OCI-LY1 (cell line): ENCODE data around the gene LHFPL2.

Experiments used
- CTCF ChIP-seq: fragments of 200-600 bp; sonication (generic), shearing (Covaris generic); IDR thresholded peaks from 2 replicates; pipeline ENCODE4 v1.5.1; 2017; ENCODE audit warnings: mild to moderate bottlenecking, antibody characterized with exemption, low read length, moderate library complexity, mixed read lengths
- EZH2 ChIP-seq: fragments of 200-600 bp; sonication (generic), shearing (Covaris generic); IDR thresholded peaks from 2 replicates; pipeline ENCODE4 v1.8.0; 2017; ENCODE audit warnings: borderline replicate concordance, mixed run types, mild to moderate bottlenecking, antibody characterized with exemption, low read length, moderate library complexity, mixed read lengths

- TF ChIP-seq EZH2 (no peak), CTCF (no peak)
Measured at GRCh38 chr5:78522476-78523260, 125.9 kb downstream of the LHFPL2 start.
